NCI-H2227 (cell line): ENCODE results near the gene GCC1.

Source experiments
- DNase-seq: peaks from one replicate; lab custom pipeline; 2025; ENCODE audit not compliant: unreplicated experiment; lab: John Stamatoyannopoulos, UW

Gene GCC1

GRCh38 chr7:127539116-127539515 lies 46.3 kb downstream of the GCC1 start:
- DNase-seq, result no peak

DNA sequence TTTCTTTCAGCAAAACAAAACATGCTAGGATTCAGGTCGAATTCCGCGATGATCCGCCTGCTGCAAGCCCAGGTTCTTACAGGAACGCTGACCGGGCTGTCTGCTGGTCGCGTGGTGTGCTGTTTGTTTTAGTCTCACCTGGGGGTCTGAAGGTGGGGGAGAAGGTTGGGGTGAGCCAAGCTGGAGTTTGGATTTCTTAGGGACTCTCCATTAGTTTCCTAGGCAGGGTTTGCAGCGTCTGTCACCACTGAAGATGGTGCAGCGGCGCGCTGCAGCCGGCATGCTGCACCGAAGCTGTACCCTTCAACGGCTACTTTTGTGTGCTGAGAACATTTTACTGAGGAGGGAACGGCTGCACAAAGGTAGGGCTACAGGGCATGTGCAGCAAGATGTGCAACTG lies 48.7 kb downstream of the GCC1 start:
- DNase-seq, result no peak

GRCh38 chr7:127536394-127536691 lies 49.1 kb downstream of the GCC1 start:
- DNase-seq, result no peak

- DNase-seq, result no peak
Measured at GRCh38 chr7:127535546-127536393, 49.6 kb downstream of the GCC1 start.

DNA sequence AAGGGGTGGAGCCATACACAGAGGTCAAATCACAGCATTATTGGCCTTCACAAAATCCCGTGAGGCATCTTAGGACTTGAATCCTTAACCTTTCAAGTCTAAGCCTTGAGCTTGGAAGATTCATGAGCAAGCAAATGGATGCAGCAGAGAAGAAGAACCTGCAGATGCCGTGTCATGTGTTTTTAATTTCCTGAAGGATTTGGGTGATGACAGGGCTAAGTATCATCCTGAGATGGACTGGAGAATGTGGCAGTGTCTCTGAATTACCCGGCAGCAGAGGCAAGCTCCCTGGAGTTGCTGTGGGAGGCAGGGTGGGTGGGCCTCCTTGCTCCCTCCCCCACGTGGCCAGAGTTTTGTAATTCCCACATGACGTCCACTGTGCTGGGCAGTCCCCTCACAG lies 50.8 kb downstream of the GCC1 start:
- no peak for DNase-seq

GRCh38 chr7:127532736-127533135 lies 52.7 kb downstream of the GCC1 start:
- DNase-seq, result no peak

GRCh38 chr7:127532151-127532550 lies 53.2 kb downstream of the GCC1 start:
- DNase-seq, result no peak
